ENCODE measurements around the gene KRTAP4-2.

DNA sequence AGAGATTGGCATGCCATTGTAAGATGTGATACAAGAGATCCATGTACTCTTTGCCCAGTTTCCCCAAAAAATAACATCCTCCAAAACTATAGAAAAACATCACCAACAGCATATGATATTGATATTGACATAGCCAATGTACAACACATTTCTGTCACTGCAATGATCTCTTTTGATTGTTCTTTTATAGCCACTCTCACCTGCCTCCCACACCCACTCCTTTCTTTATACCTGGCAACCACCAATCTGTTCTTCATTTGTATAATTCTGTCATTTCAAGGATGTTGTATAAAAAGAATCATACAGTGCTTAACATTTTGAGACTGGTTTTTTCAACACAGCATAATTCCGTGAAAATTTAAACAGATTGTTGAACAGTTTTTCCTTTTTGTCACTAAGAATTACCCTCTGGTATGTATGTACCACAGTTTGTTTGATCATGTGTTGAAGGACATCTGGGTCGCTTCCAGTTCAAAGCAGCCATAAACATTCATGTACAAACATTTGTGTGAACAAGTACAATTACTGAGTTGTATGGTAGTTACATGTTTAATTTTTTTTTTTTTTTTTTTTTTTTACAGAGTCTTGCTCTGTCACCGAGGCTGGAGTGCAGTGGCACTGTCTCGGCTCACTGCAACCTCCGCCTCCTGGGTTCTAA is 21.5 kb upstream of the KRTAP4-2 start:
- TF ChIP-seq, protein P1, sequence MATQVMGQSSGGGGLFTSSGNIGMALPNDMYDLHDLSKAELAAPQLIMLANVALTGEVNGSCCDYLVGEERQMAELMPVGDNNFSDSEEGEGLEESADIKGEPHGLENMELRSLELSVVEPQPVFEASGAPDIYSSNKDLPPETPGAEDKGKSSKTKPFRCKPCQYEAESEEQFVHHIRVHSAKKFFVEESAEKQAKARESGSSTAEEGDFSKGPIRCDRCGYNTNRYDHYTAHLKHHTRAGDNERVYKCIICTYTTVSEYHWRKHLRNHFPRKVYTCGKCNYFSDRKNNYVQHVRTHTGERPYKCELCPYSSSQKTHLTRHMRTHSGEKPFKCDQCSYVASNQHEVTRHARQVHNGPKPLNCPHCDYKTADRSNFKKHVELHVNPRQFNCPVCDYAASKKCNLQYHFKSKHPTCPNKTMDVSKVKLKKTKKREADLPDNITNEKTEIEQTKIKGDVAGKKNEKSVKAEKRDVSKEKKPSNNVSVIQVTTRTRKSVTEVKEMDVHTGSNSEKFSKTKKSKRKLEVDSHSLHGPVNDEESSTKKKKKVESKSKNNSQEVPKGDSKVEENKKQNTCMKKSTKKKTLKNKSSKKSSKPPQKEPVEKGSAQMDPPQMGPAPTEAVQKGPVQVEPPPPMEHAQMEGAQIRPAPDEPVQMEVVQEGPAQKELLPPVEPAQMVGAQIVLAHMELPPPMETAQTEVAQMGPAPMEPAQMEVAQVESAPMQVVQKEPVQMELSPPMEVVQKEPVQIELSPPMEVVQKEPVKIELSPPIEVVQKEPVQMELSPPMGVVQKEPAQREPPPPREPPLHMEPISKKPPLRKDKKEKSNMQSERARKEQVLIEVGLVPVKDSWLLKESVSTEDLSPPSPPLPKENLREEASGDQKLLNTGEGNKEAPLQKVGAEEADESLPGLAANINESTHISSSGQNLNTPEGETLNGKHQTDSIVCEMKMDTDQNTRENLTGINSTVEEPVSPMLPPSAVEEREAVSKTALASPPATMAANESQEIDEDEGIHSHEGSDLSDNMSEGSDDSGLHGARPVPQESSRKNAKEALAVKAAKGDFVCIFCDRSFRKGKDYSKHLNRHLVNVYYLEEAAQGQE (IDR thresholded peaks at IDR 0.05; ENCODE audit: borderline replicate concordance): no peak
- TF ChIP-seq, protein P2, sequence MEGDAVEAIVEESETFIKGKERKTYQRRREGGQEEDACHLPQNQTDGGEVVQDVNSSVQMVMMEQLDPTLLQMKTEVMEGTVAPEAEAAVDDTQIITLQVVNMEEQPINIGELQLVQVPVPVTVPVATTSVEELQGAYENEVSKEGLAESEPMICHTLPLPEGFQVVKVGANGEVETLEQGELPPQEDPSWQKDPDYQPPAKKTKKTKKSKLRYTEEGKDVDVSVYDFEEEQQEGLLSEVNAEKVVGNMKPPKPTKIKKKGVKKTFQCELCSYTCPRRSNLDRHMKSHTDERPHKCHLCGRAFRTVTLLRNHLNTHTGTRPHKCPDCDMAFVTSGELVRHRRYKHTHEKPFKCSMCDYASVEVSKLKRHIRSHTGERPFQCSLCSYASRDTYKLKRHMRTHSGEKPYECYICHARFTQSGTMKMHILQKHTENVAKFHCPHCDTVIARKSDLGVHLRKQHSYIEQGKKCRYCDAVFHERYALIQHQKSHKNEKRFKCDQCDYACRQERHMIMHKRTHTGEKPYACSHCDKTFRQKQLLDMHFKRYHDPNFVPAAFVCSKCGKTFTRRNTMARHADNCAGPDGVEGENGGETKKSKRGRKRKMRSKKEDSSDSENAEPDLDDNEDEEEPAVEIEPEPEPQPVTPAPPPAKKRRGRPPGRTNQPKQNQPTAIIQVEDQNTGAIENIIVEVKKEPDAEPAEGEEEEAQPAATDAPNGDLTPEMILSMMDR (IDR thresholded peaks at IDR 0.05; ENCODE audit: poor library complexity, severe bottlenecking): no peak
